Right forelimb (tissue), 1 donor: Measurements from ENCODE around the gene TCF7L2.

Source experiments
- DNase-seq: peaks from one replicate; pipeline ENCODE4 v3.0.0-alpha.2; 2018

Gene TCF7L2

DNA sequence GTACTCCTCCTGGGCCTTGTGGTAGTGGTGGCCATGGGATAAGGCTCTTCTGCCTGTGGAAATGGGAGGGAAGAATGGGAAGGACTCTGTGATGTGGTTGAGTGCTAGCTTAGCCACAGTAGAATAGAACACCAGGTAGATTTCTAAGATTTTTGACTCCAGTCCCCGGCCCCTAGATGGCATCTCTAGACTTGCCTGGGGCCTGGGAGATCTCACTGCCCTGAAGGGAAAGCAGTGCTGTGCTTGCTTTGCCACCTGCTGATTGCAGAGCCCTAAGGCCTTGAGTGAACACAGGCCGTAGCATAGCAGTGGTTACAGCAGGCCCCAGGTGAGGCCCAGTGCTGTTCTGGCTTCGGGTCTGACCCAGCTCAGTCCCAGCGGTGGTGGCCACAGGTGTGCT lies 252.0 kb downstream of the TCF7L2 start:
- no peak for DNase-seq

DNA sequence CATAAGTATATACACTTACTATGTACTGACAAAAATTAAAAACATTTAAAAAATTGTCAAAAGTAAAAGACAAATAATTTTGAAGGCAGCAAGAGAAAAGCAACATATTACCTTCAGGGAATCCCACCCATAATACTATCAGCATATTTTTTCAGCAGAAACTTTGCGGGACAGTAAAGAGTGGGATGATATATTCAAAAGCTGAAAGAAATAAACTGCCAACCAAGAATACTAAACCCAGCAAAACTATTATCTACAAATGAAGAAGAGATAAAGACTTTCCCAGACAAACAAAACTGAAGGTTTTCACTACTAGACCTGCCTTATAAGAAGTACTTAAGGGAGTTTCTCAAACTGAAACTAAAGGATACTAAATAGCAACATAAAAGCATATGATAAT lies 257.9 kb downstream of the TCF7L2 start:
- DNase-seq, result no peak

DNA sequence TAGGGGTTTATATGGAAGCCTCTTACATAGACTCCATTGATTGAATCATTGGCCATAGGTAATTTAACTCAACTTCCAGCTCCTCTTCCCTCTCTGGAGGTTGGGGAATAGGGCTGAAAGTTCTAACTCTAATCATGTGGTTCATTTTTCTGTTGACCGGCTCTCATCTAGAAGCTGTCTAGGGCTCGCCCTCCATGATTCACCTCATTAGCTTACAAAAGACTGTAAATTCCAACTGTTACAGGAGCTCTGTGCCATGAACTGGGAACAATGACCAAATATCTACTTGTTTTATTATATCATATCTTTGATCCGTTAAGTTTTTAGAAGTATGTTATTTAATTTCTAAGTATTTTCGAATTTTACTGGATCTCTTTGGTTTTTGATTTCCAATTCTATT lies 263.0 kb downstream of the TCF7L2 start:
- DNase-seq, result no peak

DNA sequence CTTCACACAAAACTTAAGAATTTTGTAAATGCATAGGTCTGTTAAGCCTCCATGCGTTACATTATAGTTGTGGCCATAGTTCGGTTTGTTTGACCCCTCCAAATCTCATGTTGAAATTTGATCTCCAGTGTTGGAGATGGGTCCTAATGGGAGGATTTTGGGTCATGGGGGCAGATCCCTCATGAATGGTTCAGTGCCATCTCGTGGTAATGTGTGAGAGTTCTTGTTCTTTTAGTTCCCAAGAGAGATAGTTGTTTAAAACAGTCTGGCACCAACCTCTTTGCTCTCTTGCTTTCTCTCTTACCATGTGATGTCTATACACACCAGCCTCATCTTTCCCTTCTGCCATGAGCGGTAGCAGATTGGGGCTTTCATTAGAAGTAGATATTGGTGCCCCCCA lies 264.3 kb downstream of the TCF7L2 start:
- no peak for DNase-seq

DNA sequence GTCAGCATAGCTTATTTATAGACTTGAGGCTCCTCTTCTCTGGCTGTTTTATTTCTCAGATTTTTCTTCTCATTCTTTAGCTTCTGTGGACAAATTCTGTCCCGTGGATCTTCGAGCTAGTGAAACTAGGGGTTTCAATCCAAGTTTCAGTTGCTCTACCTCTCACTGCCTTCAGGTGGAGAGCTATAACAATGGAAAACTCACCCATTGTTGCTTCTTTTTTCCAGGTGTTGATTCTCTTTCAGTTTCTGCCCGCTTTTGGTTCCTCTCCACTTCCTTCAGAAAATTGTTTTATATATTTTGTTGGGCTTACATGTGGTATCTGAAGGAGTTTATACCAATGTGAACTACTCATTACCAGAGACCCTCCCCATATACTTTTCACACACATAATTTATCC lies 266.1 kb downstream of the TCF7L2 start:
- no peak for DNase-seq
